EH (cell line): ENCODE results near the gene LIX1.
"Not testable (repeated sequence)": the region's sequence is repeated elsewhere in the genome, so short reads cannot be mapped to it uniquely, and the experiment has no call there.

Experiments used
- DNase-seq: peaks from one replicate; pipeline ENCODE4 v3.0.0-alpha.2; 2015; ENCODE audit warnings: low read depth

The LIX1 gene

GRCh38 chr5:97142521-97143254 lies at the start of gene LIX1:
Gene LIX1, minus strand, starts transcription at chr5:97142611. Its CDS starts 35 bp downstream, at chr5:97142576.
- DNase-seq, result peak; percentile 50

- DNase-seq, result no peak
Observed at GRCh38 chr5:97191893-97192292, 49.5 kb upstream of the LIX1 start.

GRCh38 chr5:97189523-97189922 lies 47.1 kb upstream of the LIX1 start:
- not testable (repeated sequence) for DNase-seq

- no peak for DNase-seq
Observed at GRCh38 chr5:97183930-97184213, 41.5 kb upstream of the LIX1 start.

- DNase-seq, result peak; percentile 95
Observed at GRCh38 chr5:97183100-97183929, 40.9 kb upstream of the LIX1 start, which contains the start of gene RIOK2. Gene RIOK2, minus strand, starts transcription at chr5:97183247. Its CDS starts 56 bp downstream, at chr5:97183191.

GRCh38 chr5:97182571-97183099 lies 40.2 kb upstream of the LIX1 start:
- DNase-seq, result peak; percentile 72

- peak; percentile 21 for DNase-seq
Observed at GRCh38 chr5:97181856-97182545, 39.6 kb upstream of the LIX1 start.

GRCh38 chr5:97179457-97179856 lies 37.0 kb upstream of the LIX1 start:
- DNase-seq, result not testable (repeated sequence)

- no peak for DNase-seq
Observed at GRCh38 chr5:97172227-97172626, 29.8 kb upstream of the LIX1 start.

GRCh38 chr5:97171703-97172102 lies 29.3 kb upstream of the LIX1 start:
- no peak for DNase-seq

GRCh38 chr5:97167435-97167834 lies 25.0 kb upstream of the LIX1 start:
- DNase-seq, result no peak

- DNase-seq, result no peak
Observed at GRCh38 chr5:97165726-97166125, 23.3 kb upstream of the LIX1 start.

- DNase-seq, result peak; percentile 21
Observed at GRCh38 chr5:97164846-97165245, 22.4 kb upstream of the LIX1 start.

GRCh38 chr5:97163790-97164285 lies 21.4 kb upstream of the LIX1 start:
- DNase-seq, result no peak

GRCh38 chr5:97163360-97163764 lies 21.0 kb upstream of the LIX1 start:
- DNase-seq, result peak; percentile 31

GRCh38 chr5:97162045-97162444 lies 19.6 kb upstream of the LIX1 start:
- peak; percentile 76 for DNase-seq

- no peak for DNase-seq
Observed at GRCh38 chr5:97157689-97158088, 15.3 kb upstream of the LIX1 start.

GRCh38 chr5:97151370-97151769 lies 9.0 kb upstream of the LIX1 start:
- DNase-seq, result no peak

GRCh38 chr5:97150401-97150800 lies 8.0 kb upstream of the LIX1 start:
- no peak for DNase-seq

- no peak for DNase-seq
Observed at GRCh38 chr5:97149709-97150108, 7.3 kb upstream of the LIX1 start.

GRCh38 chr5:97148288-97148687 lies 5.9 kb upstream of the LIX1 start:
- DNase-seq, result no peak

- no peak for DNase-seq
Observed at GRCh38 chr5:97143704-97144103, 1.3 kb upstream of the LIX1 start.
